KMS-11 (cell line): Measurements from ENCODE around the gene TRMT112.
A peak's percentile ranks its signal among the peaks of the same experiment; 100 is the strongest.

Experiments
- H2AFZ ChIP-seq: fragments of 200-600 bp; sonication (generic); 2 replicates; pipeline ENCODE4 v1.6.1; 2016; ENCODE audit warnings: antibody characterized with exemption, mixed run types, low read depth
- H3K27ac ChIP-seq: fragments of 200-600 bp; sonication (generic); 2 replicates; pipeline ENCODE4 v1.6.1; 2016; ENCODE audit warnings: mild to moderate bottlenecking, mixed run types
- H3K27me3 ChIP-seq: fragments of 200-600 bp; sonication (generic); 2 replicates; pipeline ENCODE4 v1.6.1; 2017; ENCODE audit warnings: mild to moderate bottlenecking, low read depth, mixed run types, moderate library complexity; ENCODE audit not compliant: insufficient read depth
- H3K36me3 ChIP-seq: fragments of 200-600 bp; sonication (generic); 2 replicates; pipeline ENCODE4 v1.6.1; 2017; ENCODE audit warnings: mild to moderate bottlenecking, mixed run types; ENCODE audit not compliant: insufficient read depth
- H3K4me1 ChIP-seq: fragments of 200-600 bp; sonication (generic); 2 replicates; pipeline ENCODE4 v1.6.1; 2016; ENCODE audit warnings: mild to moderate bottlenecking, low read depth, mixed run types; ENCODE audit not compliant: poor library complexity, severe bottlenecking
- H3K4me2 ChIP-seq: fragments of 200-600 bp; sonication (generic); 2 replicates; pipeline ENCODE4 v1.7.0; 2016; ENCODE audit warnings: mild to moderate bottlenecking, mixed run types
- H3K4me3 ChIP-seq: fragments of 200-600 bp; sonication (generic); IDR thresholded peaks from 2 replicates; pipeline ENCODE4 v1.6.1; 2017; ENCODE audit warnings: low read depth, low read length, mixed read lengths; ENCODE audit not compliant: insufficient read depth
- H3K79me2 ChIP-seq: fragments of 200-600 bp; sonication (generic); 2 replicates; pipeline ENCODE4 v1.6.1; 2016; ENCODE audit warnings: low read depth, mixed run types; ENCODE audit not compliant: insufficient read depth
- H3K9ac ChIP-seq: fragments of 200-600 bp; sonication (generic); 2 replicates; pipeline ENCODE4 v1.6.1; 2016; ENCODE audit warnings: mild to moderate bottlenecking, mixed run types
- H4K20me1 ChIP-seq: fragments of 200-600 bp; sonication (generic); 2 replicates; pipeline ENCODE4 v1.6.1; 2016; ENCODE audit warnings: mild to moderate bottlenecking, mixed run types; ENCODE audit not compliant: insufficient read depth
- CTCF ChIP-seq: fragments of 200-600 bp; sonication (generic); conservative IDR thresholded peaks from 2 replicates; pipeline ENCODE4 v1.6.1; 2017; ENCODE audit warnings: low read depth, mild to moderate bottlenecking, antibody characterized with exemption, low read length, moderate library complexity, mixed read lengths

The TRMT112 gene

GRCh38 chr11:64287676-64288352 lies 29.5 kb downstream of the TRMT112 start:
- no peak for TF ChIP-seq CTCF
- H3K79me2 ChIP-seq, result peaks cover 14% of the 10 kb centered on the region
- H3K4me3 ChIP-seq, result no peak overlapping the region
- peaks cover 24% of the 10 kb centered on the region for H3K4me1 ChIP-seq
- H4K20me1 ChIP-seq, result no peaks in the 10 kb centered on the region
- no peak overlapping the region for H3K9ac ChIP-seq
- H2AFZ ChIP-seq, result no peak overlapping the region
- no peaks in the 10 kb centered on the region for H3K36me3 ChIP-seq
- no peak overlapping the region for H3K4me2 ChIP-seq
- no peak overlapping the region for H3K27ac ChIP-seq
- no peaks in the 10 kb centered on the region; the same call in 1 of the 2 replicates for H3K27me3 ChIP-seq

- Histone ChIP-seq H3K79me2 (peaks cover 14% of the 10 kb centered on the region), H3K4me1 (peaks cover 28% of the 10 kb centered on the region), H3K9ac (no peak overlapping the region), H4K20me1 (no peaks in the 10 kb centered on the region), H2AFZ (no peak overlapping the region), H3K27ac (no peak overlapping the region), H3K27me3 (no peaks in the 10 kb centered on the region), H3K36me3 (no peaks in the 10 kb centered on the region), H3K4me3 (no peak overlapping the region), H3K4me2 (peak overlapping the region; percentile 88; the same call in 1 of the 2 replicates)
- TF ChIP-seq CTCF, result no peak
These were observed 30.6 kb downstream of the TRMT112 start for GRCh38 chr11:64286801-64287159.

GRCh38 chr11:64285885-64286800 lies 31.2 kb downstream of the TRMT112 start:
- Histone ChIP-seq H3K9ac (peak overlapping the region; percentile 81; the same call in 1 of the 2 replicates), H3K79me2 (peaks cover 14% of the 10 kb centered on the region), H3K4me2 (peak overlapping the region; percentile 88), H4K20me1 (no peaks in the 10 kb centered on the region), H2AFZ (peak overlapping the region; percentile 51), H3K27me3 (no peaks in the 10 kb centered on the region), H3K4me1 (peaks cover 28% of the 10 kb centered on the region), H3K4me3 (no peak overlapping the region), H3K36me3 (no peaks in the 10 kb centered on the region), H3K27ac (peak overlapping the region; percentile 92; the same call in 1 of the 2 replicates)
- 0 out of 2 replicates have a peak, but pooled peaks have one; percentile 14 for TF ChIP-seq CTCF

- Histone ChIP-seq H3K79me2 (peaks cover 14% of the 10 kb centered on the region), H3K4me3 (no peak within 1 kb of the TSS), H3K4me2 (peak within 1 kb of the TSS; percentile 89), H3K36me3 (no peaks in the 10 kb centered on the region), H3K4me1 (peaks cover 28% of the 10 kb centered on the region), H2AFZ (peak within 1 kb of the TSS; percentile 51), H3K27me3 (no peaks in the 10 kb centered on the region), H3K27ac (peak within 1 kb of the TSS; percentile 92), H4K20me1 (no peaks in the 10 kb centered on the region), H3K9ac (peak within 1 kb of the TSS; percentile 81)
- TF ChIP-seq CTCF, result no peak
These were observed 32.1 kb downstream of the TRMT112 start, which contains the start of gene GPR137 for GRCh38 chr11:64284962-64285884. Gene GPR137 (plus strand): TSS chr11:64285848. CDS start chr11:64286525, 677 bp downstream.
